ENCODE data around the gene CERT1. TPM values are rescaled to one million over a fixed set of nuclear protein-coding genes. Genes with fewer than 3 reads are reported as not detected.
"Not testable (repeated sequence)": the region's sequence is repeated elsewhere in the genome, so short reads cannot be mapped to it uniquely, and the experiment has no call there.

CERT1 gene
- polyA plus RNA-seq, 3 donors = 16.6 to 50.5 (median 45.9) TPM

GRCh38 chr5:75507841-75508240 lies 3.6 kb downstream of the CERT1 start:
- Histone ChIP-seq H2AFZ (ENCODE audit: insufficient read depth, low read depth, low read length, poor library complexity, severe bottlenecking) (no peak overlapping the region), H3K4me3 (replicated peaks in 1 of 3; ENCODE audit: low read depth in 2 of 3, low read length in 3 of 3) (no peak overlapping the region), H3K9ac (ENCODE audit: insufficient read depth, low read length, poor library complexity, severe bottlenecking) (no peak overlapping the region), H4K20me1 (ENCODE audit: insufficient read depth, low read length) (peaks cover 67% of the 10 kb centered on the region), H3K4me1 (ENCODE audit: control insufficient read depth in 1 of 2, insufficient read depth in 2 of 2, low read length in 2 of 2) (peaks cover 17 to 42% of the 10 kb centered on the region in 2 donors), H3K79me2 (ENCODE audit: insufficient read depth, low read length) (peaks cover 95% of the 10 kb centered on the region), H3K4me2 (replicated peaks; ENCODE audit: extremely low read depth, low read length, poor library complexity, severe bottlenecking) (no peak overlapping the region), H3K27ac (ENCODE audit: low read depth in 1 of 2, low read length in 2 of 2) (no peak overlapping the region), H3K9me3 (replicated peaks in 1 of 2; ENCODE audit: control insufficient read depth in 1 of 2, insufficient read depth in 1 of 2, low read length in 2 of 2) (no peaks in the 10 kb centered on the region), H3K36me3 (replicated peaks in 1 of 2; ENCODE audit: control insufficient read depth in 1 of 2, insufficient read depth in 2 of 2, low read length in 2 of 2) (peaks cover 21 to 22% of the 10 kb centered on the region in 2 donors), H3K27me3 (ENCODE audit: control insufficient read depth in 2 of 2, insufficient read depth in 2 of 2, low read length in 2 of 2) (no peaks in the 10 kb centered on the region)
- no peak for TF ChIP-seq CTCF (IDR thresholded peaks at IDR 0.05)
- Mint-ChIP-seq H3K36me3 (peaks cover 18 to 24% of the 10 kb centered on the region in 2 donors), H3K4me1 (peaks cover 34% of the 10 kb centered on the region), H3K27me3 (ENCODE audit: low read depth in 3 of 3) (no peaks in the 10 kb centered on the region), H3K9me3 (peaks cover 0 to 2% (median 0%) of the 10 kb centered on the region in 7 donors), H3K4me3 (no peak overlapping the region), H3K27ac (peak overlapping the region in 3 of 7 donors; percentile 14 to 48 (median 48))
- intact Hi-C loops (cut with micrococcal nuclease) = no loop called here
- DNase-seq = no peak
- 100% methylated on average over 1 of the region's 1 CpG for WGBS (ENCODE audit: insufficient coverage)

GRCh38 chr5:75505112-75505511 lies 6.3 kb downstream of the CERT1 start:
- H3K79me2 ChIP-seq (ENCODE audit: insufficient read depth, low read length) = peaks cover 97% of the 10 kb centered on the region
- H3K9me3 ChIP-seq (replicated peaks in 1 of 2; ENCODE audit: control insufficient read depth in 1 of 2, insufficient read depth in 1 of 2, low read length in 2 of 2); H3K27me3 Mint-ChIP-seq (ENCODE audit: low read depth in 3 of 3); H2AFZ ChIP-seq (ENCODE audit: insufficient read depth, low read depth, low read length, poor library complexity, severe bottlenecking); DNase-seq; H3K27me3 ChIP-seq (ENCODE audit: control insufficient read depth in 2 of 2, insufficient read depth in 2 of 2, low read length in 2 of 2); H3K27ac Mint-ChIP-seq; H3K9ac ChIP-seq (ENCODE audit: insufficient read depth, low read length, poor library complexity, severe bottlenecking); intact Hi-C loops (cut with micrococcal nuclease); H3K9me3 Mint-ChIP-seq; H3K4me3 Mint-ChIP-seq; H3K27ac ChIP-seq (ENCODE audit: low read depth in 1 of 2, low read length in 2 of 2); H3K4me2 ChIP-seq (replicated peaks; ENCODE audit: extremely low read depth, low read length, poor library complexity, severe bottlenecking); H3K4me3 ChIP-seq (replicated peaks in 1 of 3; ENCODE audit: low read depth in 2 of 3, low read length in 3 of 3): not testable (repeated sequence)
- peaks cover 34 to 36% of the 10 kb centered on the region in 2 donors for H3K36me3 Mint-ChIP-seq
- peaks cover 11 to 35% of the 10 kb centered on the region in 2 donors for H3K4me1 ChIP-seq (ENCODE audit: control insufficient read depth in 1 of 2, insufficient read depth in 2 of 2, low read length in 2 of 2)
- peaks cover 26 to 36% of the 10 kb centered on the region in 2 donors for H3K36me3 ChIP-seq (replicated peaks in 1 of 2; ENCODE audit: control insufficient read depth in 1 of 2, insufficient read depth in 2 of 2, low read length in 2 of 2)
- WGBS (ENCODE audit: insufficient coverage) = 97% methylated on average over 4 of the region's 5 CpGs
- H3K4me1 Mint-ChIP-seq = peaks cover 27% of the 10 kb centered on the region
- H4K20me1 ChIP-seq (ENCODE audit: insufficient read depth, low read length) = peaks cover 88% of the 10 kb centered on the region

- H3K27me3 ChIP-seq (ENCODE audit: control insufficient read depth in 2 of 2, insufficient read depth in 2 of 2, low read length in 2 of 2) = not testable (repeated sequence)
Observed at GRCh38 chr5:75498875-75499274, 12.6 kb downstream of the CERT1 start.

More at GRCh38 chr5:75498875-75499274, 12.6 kb downstream of the CERT1 start:
- not testable (repeated sequence) for DNase-seq; H3K4me3 ChIP-seq (replicated peaks in 1 of 3; ENCODE audit: low read depth in 2 of 3, low read length in 3 of 3); H3K27me3 Mint-ChIP-seq (ENCODE audit: low read depth in 3 of 3); H2AFZ ChIP-seq (ENCODE audit: insufficient read depth, low read depth, low read length, poor library complexity, severe bottlenecking); H3K4me1 ChIP-seq (ENCODE audit: control insufficient read depth in 1 of 2, insufficient read depth in 2 of 2, low read length in 2 of 2); H3K9me3 Mint-ChIP-seq; H3K9me3 ChIP-seq (replicated peaks in 1 of 2; ENCODE audit: control insufficient read depth in 1 of 2, insufficient read depth in 1 of 2, low read length in 2 of 2); H3K27ac ChIP-seq (ENCODE audit: low read depth in 1 of 2, low read length in 2 of 2); H3K9ac ChIP-seq (ENCODE audit: insufficient read depth, low read length, poor library complexity, severe bottlenecking); H3K4me2 ChIP-seq (replicated peaks; ENCODE audit: extremely low read depth, low read length, poor library complexity, severe bottlenecking); H3K27ac Mint-ChIP-seq; H3K4me1 Mint-ChIP-seq
- H3K79me2 ChIP-seq (ENCODE audit: insufficient read depth, low read length) = peaks cover 93% of the 10 kb centered on the region
- intact Hi-C loops (cut with micrococcal nuclease) = loop anchor here (5.0 to 10.0 kb wide), 2 partner anchors 42 to 166 kb away; no protein-coding TSS in a partner anchor
- peak overlapping the region in 1 of 2 donors; percentile 45 for H3K4me3 Mint-ChIP-seq
- H3K36me3 ChIP-seq (replicated peaks in 1 of 2; ENCODE audit: control insufficient read depth in 1 of 2, insufficient read depth in 2 of 2, low read length in 2 of 2) = peaks cover 29 to 69% of the 10 kb centered on the region in 2 donors
- WGBS (ENCODE audit: insufficient coverage) = 100% methylated on average over 1 of the region's 1 CpG
- peaks cover 52 to 65% of the 10 kb centered on the region in 2 donors for H3K36me3 Mint-ChIP-seq
- H4K20me1 ChIP-seq (ENCODE audit: insufficient read depth, low read length) = peaks cover 97% of the 10 kb centered on the region
